NT2/D1 (cell line): ENCODE data around the gene ANTXRL.

ENCODE experiments used
- SUZ12 ChIP-seq: IDR thresholded peaks from 2 replicates; pipeline ENCODE4 v1.6.1; 2011; ENCODE audit not compliant: insufficient read length, insufficient read depth; ENCODE audit errors: extremely low read depth
- YY1 ChIP-seq: IDR thresholded peaks from 2 replicates; pipeline ENCODE4 v1.6.1; 2011; ENCODE audit not compliant: insufficient read length, insufficient read depth
- ZNF274 ChIP-seq: IDR thresholded peaks from 2 replicates; pipeline ENCODE4 v1.6.1; 2011; ENCODE audit warnings: mild to moderate bottlenecking, low read depth, low read length

GRCh38 chr10:46317370-46317769 is 30.6 kb downstream of the ANTXRL start:
- no peak for TF ChIP-seq ZNF274
- TF ChIP-seq YY1: no peak
- no peak for TF ChIP-seq SUZ12
